Measurements from ENCODE around the gene NF1.

NF1 gene

GRCh38 chr17:31397256-31397939, 302.6 kb downstream of the NF1 start:
- H3K4me1 ChIP-seq (ENCODE audit: low read length) = no peaks in the 10 kb centered on the region
- no peaks in the 10 kb centered on the region for H3K9me3 ChIP-seq (ENCODE audit: insufficient read depth, low read length)
- H3K27me3 ChIP-seq (ENCODE audit: low read depth, low read length) = no peaks in the 10 kb centered on the region
- H3K79me2 ChIP-seq (ENCODE audit: low read length) = no peaks in the 10 kb centered on the region
- H3K4me3 ChIP-seq (ENCODE audit: low read length) = no peak overlapping the region
- TF ChIP-seq CTCF (IDR thresholded peaks at IDR 0.05; ENCODE audit: low read depth, low read length) (no peak), EZH2phosphoT487 (IDR thresholded peaks at IDR 0.05; ENCODE audit: low read depth) (no peak)
- H3K9ac ChIP-seq (ENCODE audit: low read length) = no peak overlapping the region
- H3K27ac ChIP-seq (ENCODE audit: low read length) = no peak overlapping the region
- no peaks in the 10 kb centered on the region for H3K36me3 ChIP-seq (replicated peaks; ENCODE audit: low read depth, low read length)
- no peak overlapping the region for H2AFZ ChIP-seq (ENCODE audit: low read depth, low read length)
- H4K20me1 ChIP-seq (ENCODE audit: insufficient read depth, low read length) = no peaks in the 10 kb centered on the region
- no peak overlapping the region for H3K4me2 ChIP-seq (ENCODE audit: low read length)

GRCh38 chr17:31398381-31399311, 303.9 kb downstream of the NF1 start:
- Histone ChIP-seq H4K20me1 (ENCODE audit: insufficient read depth, low read length) (no peaks in the 10 kb centered on the region), H3K9me3 (ENCODE audit: insufficient read depth, low read length) (no peaks in the 10 kb centered on the region), H3K4me2 (ENCODE audit: low read length) (no peak overlapping the region), H2AFZ (ENCODE audit: low read depth, low read length) (no peak overlapping the region), H3K4me1 (ENCODE audit: low read length) (no peaks in the 10 kb centered on the region), H3K36me3 (replicated peaks; ENCODE audit: low read depth, low read length) (no peaks in the 10 kb centered on the region), H3K79me2 (ENCODE audit: low read length) (no peaks in the 10 kb centered on the region), H3K27ac (ENCODE audit: low read length) (no peak overlapping the region), H3K27me3 (ENCODE audit: low read depth, low read length) (no peaks in the 10 kb centered on the region), H3K9ac (ENCODE audit: low read length) (no peak overlapping the region), H3K4me3 (ENCODE audit: low read length) (no peak overlapping the region)
- TF ChIP-seq EZH2phosphoT487 (IDR thresholded peaks at IDR 0.05; ENCODE audit: low read depth) (no peak), CTCF (IDR thresholded peaks at IDR 0.05; ENCODE audit: low read depth, low read length) (no peak)

GRCh38 chr17:31400481-31400950, 305.7 kb downstream of the NF1 start:
- no peaks in the 10 kb centered on the region for H3K27me3 ChIP-seq (ENCODE audit: low read depth, low read length)
- no peak overlapping the region for H3K9ac ChIP-seq (ENCODE audit: low read length)
- H3K79me2 ChIP-seq (ENCODE audit: low read length) = no peaks in the 10 kb centered on the region
- TF ChIP-seq CTCF (IDR thresholded peaks at IDR 0.05; ENCODE audit: low read depth, low read length) (no peak), EZH2phosphoT487 (IDR thresholded peaks at IDR 0.05; ENCODE audit: low read depth) (no peak)
- no peak overlapping the region for H2AFZ ChIP-seq (ENCODE audit: low read depth, low read length)
- no peak overlapping the region for H3K27ac ChIP-seq (ENCODE audit: low read length)
- H3K4me2 ChIP-seq (ENCODE audit: low read length) = no peak overlapping the region
- H3K36me3 ChIP-seq (replicated peaks; ENCODE audit: low read depth, low read length) = no peaks in the 10 kb centered on the region
- H3K9me3 ChIP-seq (ENCODE audit: insufficient read depth, low read length) = no peaks in the 10 kb centered on the region
- H4K20me1 ChIP-seq (ENCODE audit: insufficient read depth, low read length) = no peaks in the 10 kb centered on the region
- no peak overlapping the region for H3K4me3 ChIP-seq (ENCODE audit: low read length)
- H3K4me1 ChIP-seq (ENCODE audit: low read length) = no peaks in the 10 kb centered on the region; the same call in 1 of the 2 replicates

Measured in OCI-LY3 (cell line).